Loucy (cell line): ENCODE data around the gene INSC.

ENCODE experiments used
- H2AFZ ChIP-seq: fragments of 200-600 bp; sonication (generic); 2 replicates; pipeline ENCODE4 v1.6.0; 2016; ENCODE audit warnings: antibody characterized with exemption, mild to moderate bottlenecking, low read length, moderate library complexity
- H3F3A ChIP-seq: fragments of 200-600 bp; 2 replicates; pipeline ENCODE4 v1.6.0; 2016; ENCODE audit warnings: antibody characterized with exemption, low read depth, mild to moderate bottlenecking
- H3K27me3 ChIP-seq: fragments of 200-600 bp; sonication (generic); 2 replicates; pipeline ENCODE4 v1.6.1; 2014; ENCODE audit warnings: low read length, mild to moderate bottlenecking; ENCODE audit not compliant: insufficient read depth, poor library complexity, severe bottlenecking
- H3K36me3 ChIP-seq: fragments of 200-600 bp; sonication (generic); 2 replicates; pipeline ENCODE4 v1.6.1; 2016; ENCODE audit warnings: low read length; ENCODE audit not compliant: insufficient read depth
- H3K4me1 ChIP-seq: fragments of 200-600 bp; sonication (generic); 2 replicates; pipeline ENCODE4 v1.5.1; 2014; ENCODE audit warnings: low read length, mild to moderate bottlenecking; ENCODE audit not compliant: insufficient read depth, poor library complexity, severe bottlenecking
- H3K4me2 ChIP-seq: fragments of 200-600 bp; sonication (generic); 2 replicates; pipeline ENCODE4 v1.6.0; 2014; ENCODE audit warnings: antibody characterized with exemption, low read length, low read depth, mild to moderate bottlenecking; ENCODE audit not compliant: poor library complexity, severe bottlenecking
- H3K4me3 ChIP-seq: fragments of 200-600 bp; sonication (generic); 2 replicates; pipeline ENCODE4 v1.5.1; 2014; ENCODE audit warnings: low read length, mild to moderate bottlenecking, mixed read lengths; ENCODE audit not compliant: poor library complexity, severe bottlenecking
- H3K79me2 ChIP-seq: fragments of 200-600 bp; sonication (generic); 2 replicates; pipeline ENCODE4 v1.6.1; 2014; ENCODE audit warnings: low read length; ENCODE audit not compliant: insufficient read depth
- H3K9ac ChIP-seq: fragments of 200-600 bp; sonication (generic); 2 replicates; pipeline ENCODE4 v1.6.0; 2014; ENCODE audit warnings: mild to moderate bottlenecking, low read depth, low read length, moderate library complexity; ENCODE audit not compliant: poor library complexity, severe bottlenecking
- H3K9me2 ChIP-seq: fragments of 200-600 bp; sonication (generic); replicated peaks from 2 replicates; pipeline ENCODE4 v1.6.1; 2016; ENCODE audit warnings: low read depth, low read length, mixed read lengths
- H3K9me3 ChIP-seq: fragments of 200-600 bp; sonication (generic); 2 replicates; pipeline ENCODE4 v1.6.1; 2014; ENCODE audit warnings: mild to moderate bottlenecking, antibody characterized with exemption, low read length, low read depth; ENCODE audit not compliant: insufficient read depth
- H4K20me1 ChIP-seq: fragments of 200-600 bp; sonication (generic); 2 replicates; pipeline ENCODE4 v1.6.0; 2014; ENCODE audit warnings: antibody characterized with exemption, low read length, mild to moderate bottlenecking; ENCODE audit not compliant: insufficient read depth, poor library complexity, severe bottlenecking
- EZH2phosphoT487 ChIP-seq: fragments of 200-600 bp; IDR thresholded peaks from 2 replicates; pipeline ENCODE4 v1.6.1; 2018; ENCODE audit warnings: antibody characterized with exemption, mild to moderate bottlenecking, moderate library complexity, borderline replicate concordance
- TF ChIP-seq, protein P1 (sequence below): fragments of 200-600 bp; sonication (generic); conservative IDR thresholded peaks from 2 replicates; pipeline ENCODE4 v1.5.1; 2014; ENCODE audit warnings: mild to moderate bottlenecking, antibody characterized with exemption, low read length

The INSC gene

DNA sequence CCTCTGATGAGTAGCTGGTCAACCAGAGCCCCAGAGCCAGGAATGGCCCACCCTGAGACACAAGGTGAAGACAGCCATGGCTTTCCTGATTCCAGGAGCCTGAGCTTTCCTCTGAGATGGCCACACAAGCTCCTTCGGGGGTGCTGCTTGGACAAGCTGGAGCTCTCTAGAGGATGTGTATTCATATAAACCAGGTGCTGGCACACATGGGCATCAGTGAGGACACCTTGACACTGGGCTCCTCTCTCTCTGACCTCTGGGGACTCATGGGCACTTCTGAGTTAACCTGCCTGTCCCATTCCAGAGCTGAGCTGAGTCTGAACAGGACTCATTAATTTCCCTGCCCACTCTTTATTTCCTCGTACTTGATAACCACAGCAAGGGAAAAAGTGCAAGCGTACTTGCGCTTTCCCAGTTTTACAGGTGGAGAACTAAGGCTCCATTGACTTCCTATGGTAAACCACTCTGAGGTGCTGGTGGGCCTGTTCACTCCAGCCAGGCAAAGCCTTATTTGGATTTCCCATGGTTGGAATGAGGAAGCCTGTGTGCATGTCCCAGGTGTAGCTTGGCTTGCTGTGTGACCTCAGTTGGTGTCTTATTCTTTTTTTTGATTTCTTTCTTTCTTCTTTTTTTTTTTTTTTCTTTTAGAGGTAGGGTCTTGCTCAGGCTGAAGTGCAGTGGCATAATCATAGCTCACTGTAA is 25.4 kb downstream of the INSC start:
- TF ChIP-seq, protein P1, sequence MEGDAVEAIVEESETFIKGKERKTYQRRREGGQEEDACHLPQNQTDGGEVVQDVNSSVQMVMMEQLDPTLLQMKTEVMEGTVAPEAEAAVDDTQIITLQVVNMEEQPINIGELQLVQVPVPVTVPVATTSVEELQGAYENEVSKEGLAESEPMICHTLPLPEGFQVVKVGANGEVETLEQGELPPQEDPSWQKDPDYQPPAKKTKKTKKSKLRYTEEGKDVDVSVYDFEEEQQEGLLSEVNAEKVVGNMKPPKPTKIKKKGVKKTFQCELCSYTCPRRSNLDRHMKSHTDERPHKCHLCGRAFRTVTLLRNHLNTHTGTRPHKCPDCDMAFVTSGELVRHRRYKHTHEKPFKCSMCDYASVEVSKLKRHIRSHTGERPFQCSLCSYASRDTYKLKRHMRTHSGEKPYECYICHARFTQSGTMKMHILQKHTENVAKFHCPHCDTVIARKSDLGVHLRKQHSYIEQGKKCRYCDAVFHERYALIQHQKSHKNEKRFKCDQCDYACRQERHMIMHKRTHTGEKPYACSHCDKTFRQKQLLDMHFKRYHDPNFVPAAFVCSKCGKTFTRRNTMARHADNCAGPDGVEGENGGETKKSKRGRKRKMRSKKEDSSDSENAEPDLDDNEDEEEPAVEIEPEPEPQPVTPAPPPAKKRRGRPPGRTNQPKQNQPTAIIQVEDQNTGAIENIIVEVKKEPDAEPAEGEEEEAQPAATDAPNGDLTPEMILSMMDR = no peak
- TF ChIP-seq EZH2phosphoT487 = no peak
- no peaks in the 10 kb centered on the region for H3K9me3 ChIP-seq
- H3K27me3 ChIP-seq = no peaks in the 10 kb centered on the region
- H3K36me3 ChIP-seq = no peaks in the 10 kb centered on the region
- H3K4me1 ChIP-seq = no peaks in the 10 kb centered on the region
- no peak overlapping the region for H3K9ac ChIP-seq
- no peak overlapping the region for H3K4me3 ChIP-seq
- H3K79me2 ChIP-seq = no peaks in the 10 kb centered on the region
- H3K9me2 ChIP-seq = no peaks in the 10 kb centered on the region
- no peaks in the 10 kb centered on the region for H4K20me1 ChIP-seq
- no peak overlapping the region for H2AFZ ChIP-seq
- H3K4me2 ChIP-seq = no peak overlapping the region
- H3F3A ChIP-seq = no peaks in the 10 kb centered on the region

DNA sequence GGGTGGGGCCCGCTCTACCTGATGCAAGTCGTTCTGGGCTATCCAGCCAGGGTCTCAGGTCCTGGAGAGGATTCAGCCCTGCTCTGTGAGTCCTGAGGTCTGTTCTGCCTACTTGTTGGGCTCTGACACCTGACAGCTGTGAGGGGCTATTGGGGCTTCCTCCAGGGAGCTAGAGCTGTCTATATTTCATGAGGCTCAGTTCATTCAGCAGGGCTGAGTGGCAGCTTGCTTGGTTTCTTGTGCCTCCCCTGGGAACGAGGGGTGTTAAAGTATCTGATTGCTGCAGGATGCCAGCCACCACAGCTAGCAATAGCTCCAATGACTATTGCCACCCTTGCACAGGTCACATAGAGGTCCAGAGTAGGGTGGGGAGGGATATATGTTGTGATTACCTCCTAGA is 26.7 kb downstream of the INSC start:
- Histone ChIP-seq H3F3A (no peaks in the 10 kb centered on the region), H3K9me3 (no peaks in the 10 kb centered on the region), H3K9me2 (no peaks in the 10 kb centered on the region), H3K4me1 (no peaks in the 10 kb centered on the region), H3K27me3 (no peaks in the 10 kb centered on the region), H3K79me2 (no peaks in the 10 kb centered on the region), H3K36me3 (no peaks in the 10 kb centered on the region), H2AFZ (no peak overlapping the region), H3K4me2 (no peak overlapping the region), H3K9ac (no peak overlapping the region), H4K20me1 (no peaks in the 10 kb centered on the region), H3K4me3 (no peak overlapping the region)
- TF ChIP-seq EZH2phosphoT487 = no peak
- TF ChIP-seq, protein P1 = no peak

DNA sequence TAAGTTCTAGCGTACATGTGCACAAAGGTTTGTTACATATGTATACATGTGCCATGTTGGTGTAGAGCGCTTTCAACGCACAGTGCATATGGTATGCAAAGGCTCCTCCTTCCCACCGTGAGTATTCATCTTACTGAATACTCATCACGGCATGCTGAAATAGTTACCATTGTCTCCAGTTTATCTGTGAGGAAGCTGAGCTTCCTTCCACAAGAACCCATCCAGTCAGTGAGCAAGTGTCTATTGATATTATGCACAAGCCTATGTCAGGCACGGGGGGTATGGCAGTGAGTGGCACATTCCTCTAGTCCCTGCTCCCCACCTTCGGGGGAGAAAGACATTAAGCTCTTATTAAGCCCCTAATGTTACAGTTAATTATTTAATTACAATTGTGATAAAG is 28.1 kb downstream of the INSC start:
- H3K79me2 ChIP-seq = no peaks in the 10 kb centered on the region
- TF ChIP-seq EZH2phosphoT487 = no peak
- TF ChIP-seq, protein P1 = no peak
- H3K9me3 ChIP-seq = no peaks in the 10 kb centered on the region
- H3K36me3 ChIP-seq = no peaks in the 10 kb centered on the region
- no peak overlapping the region for H3K4me2 ChIP-seq
- H3K27me3 ChIP-seq = no peaks in the 10 kb centered on the region
- no peaks in the 10 kb centered on the region for H4K20me1 ChIP-seq
- H2AFZ ChIP-seq = no peak overlapping the region
- H3F3A ChIP-seq = no peaks in the 10 kb centered on the region
- no peaks in the 10 kb centered on the region for H3K9me2 ChIP-seq
- H3K9ac ChIP-seq = no peak overlapping the region
- H3K4me3 ChIP-seq = no peak overlapping the region
- H3K4me1 ChIP-seq = no peaks in the 10 kb centered on the region
